ENCODE measurements around the gene TSPAN2. TPM values are rescaled to one million over a fixed set of nuclear protein-coding genes. Genes with fewer than 3 reads are reported as not detected.
A peak's percentile ranks its signal among the peaks of the same experiment; 100 is the strongest.

The TSPAN2 gene
- total RNA-seq, 2 donors from 2014 or later, result 11.1 to 17.4 TPM

DNA sequence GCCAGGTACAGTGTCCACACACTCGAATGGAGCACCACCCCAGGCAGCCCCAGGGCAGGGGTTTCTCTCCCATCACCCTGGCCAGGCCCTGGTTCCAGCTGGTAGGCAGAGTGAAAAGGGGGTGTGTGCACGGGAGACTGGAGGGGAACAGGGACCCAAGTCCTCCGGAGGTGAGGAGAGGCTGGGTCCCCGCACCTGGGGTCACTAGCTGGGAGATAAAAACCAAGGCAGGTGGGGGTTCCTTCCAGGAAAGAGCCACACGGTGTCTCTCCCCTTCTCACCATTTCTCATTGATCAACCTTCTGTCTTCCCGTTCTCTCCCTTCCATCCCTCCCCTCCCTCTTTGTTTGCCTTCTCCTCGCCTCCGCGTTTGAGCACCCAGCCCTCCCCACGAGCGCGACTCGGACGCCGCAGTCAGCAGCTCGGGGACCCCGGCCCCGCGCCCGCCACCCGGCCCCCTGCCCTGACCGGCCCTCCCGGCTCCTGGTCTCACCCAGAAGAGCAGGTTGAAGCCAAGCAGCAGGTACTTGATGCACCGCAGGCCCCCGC is 358 bp downstream of the TSPAN2 start:
- no peak for DNase-seq (ENCODE audit: low spot score)
- Histone ChIP-seq H3K9me3 (no peaks in the 10 kb centered on the region), H3K4me3 (peak overlapping the region; percentile 61 to 79), H3K27me3 (no peaks in the 10 kb centered on the region), H3K27ac (peak overlapping the region; percentile 82 to 94), H3K4me1 (peaks cover 0 to 46% of the 10 kb centered on the region in 2 donors), H3K36me3 (no peaks in the 10 kb centered on the region)
- TF ChIP-seq, protein P1, sequence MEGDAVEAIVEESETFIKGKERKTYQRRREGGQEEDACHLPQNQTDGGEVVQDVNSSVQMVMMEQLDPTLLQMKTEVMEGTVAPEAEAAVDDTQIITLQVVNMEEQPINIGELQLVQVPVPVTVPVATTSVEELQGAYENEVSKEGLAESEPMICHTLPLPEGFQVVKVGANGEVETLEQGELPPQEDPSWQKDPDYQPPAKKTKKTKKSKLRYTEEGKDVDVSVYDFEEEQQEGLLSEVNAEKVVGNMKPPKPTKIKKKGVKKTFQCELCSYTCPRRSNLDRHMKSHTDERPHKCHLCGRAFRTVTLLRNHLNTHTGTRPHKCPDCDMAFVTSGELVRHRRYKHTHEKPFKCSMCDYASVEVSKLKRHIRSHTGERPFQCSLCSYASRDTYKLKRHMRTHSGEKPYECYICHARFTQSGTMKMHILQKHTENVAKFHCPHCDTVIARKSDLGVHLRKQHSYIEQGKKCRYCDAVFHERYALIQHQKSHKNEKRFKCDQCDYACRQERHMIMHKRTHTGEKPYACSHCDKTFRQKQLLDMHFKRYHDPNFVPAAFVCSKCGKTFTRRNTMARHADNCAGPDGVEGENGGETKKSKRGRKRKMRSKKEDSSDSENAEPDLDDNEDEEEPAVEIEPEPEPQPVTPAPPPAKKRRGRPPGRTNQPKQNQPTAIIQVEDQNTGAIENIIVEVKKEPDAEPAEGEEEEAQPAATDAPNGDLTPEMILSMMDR (IDR thresholded peaks at IDR 0.05), result no peak

DNA sequence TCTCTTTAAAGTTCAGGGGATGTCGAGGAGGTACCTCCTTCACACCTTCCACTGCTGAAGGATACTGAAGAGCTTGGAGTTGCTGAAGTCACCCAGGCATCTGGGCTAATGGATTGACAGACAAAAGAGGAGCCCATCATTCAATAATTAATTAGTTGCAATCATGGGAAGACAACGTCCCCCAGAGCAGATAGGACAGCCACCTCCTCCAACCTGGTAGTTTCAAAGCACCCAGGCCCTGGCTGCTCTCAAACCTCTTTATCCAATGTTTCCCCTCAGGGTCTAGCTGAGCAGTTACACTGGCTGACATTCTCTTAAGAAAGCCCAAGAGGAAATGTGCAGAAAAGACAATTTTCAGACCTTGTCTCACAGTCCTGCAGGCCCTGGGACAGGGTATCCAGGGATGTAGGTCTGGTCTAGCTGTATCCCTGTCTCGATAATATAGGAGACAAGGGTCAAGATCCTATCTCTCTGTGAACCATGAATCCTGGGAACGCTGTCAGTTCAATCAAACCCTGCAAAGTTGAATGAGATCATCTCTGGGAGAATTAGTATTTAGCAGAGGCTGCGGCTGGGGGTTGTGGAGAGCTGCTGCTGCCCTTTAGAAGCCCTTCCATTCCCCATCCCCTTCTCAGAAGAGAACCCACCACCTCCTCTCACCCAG is 1.1 kb downstream of the TSPAN2 start:
- no peaks in the 10 kb centered on the region for H3K9me3 ChIP-seq
- H3K27me3 ChIP-seq, result no peaks in the 10 kb centered on the region
- peaks cover 0 to 53% of the 10 kb centered on the region in 2 donors for H3K4me1 ChIP-seq
- H3K36me3 ChIP-seq, result no peaks in the 10 kb centered on the region
- H3K27ac ChIP-seq, result peak overlapping the region; percentile 82 to 94
- peak overlapping the region; percentile 61 to 79 for H3K4me3 ChIP-seq
- TF ChIP-seq, protein P1 (IDR thresholded peaks at IDR 0.05), result no peak
- no peak for DNase-seq (ENCODE audit: low spot score)

DNA sequence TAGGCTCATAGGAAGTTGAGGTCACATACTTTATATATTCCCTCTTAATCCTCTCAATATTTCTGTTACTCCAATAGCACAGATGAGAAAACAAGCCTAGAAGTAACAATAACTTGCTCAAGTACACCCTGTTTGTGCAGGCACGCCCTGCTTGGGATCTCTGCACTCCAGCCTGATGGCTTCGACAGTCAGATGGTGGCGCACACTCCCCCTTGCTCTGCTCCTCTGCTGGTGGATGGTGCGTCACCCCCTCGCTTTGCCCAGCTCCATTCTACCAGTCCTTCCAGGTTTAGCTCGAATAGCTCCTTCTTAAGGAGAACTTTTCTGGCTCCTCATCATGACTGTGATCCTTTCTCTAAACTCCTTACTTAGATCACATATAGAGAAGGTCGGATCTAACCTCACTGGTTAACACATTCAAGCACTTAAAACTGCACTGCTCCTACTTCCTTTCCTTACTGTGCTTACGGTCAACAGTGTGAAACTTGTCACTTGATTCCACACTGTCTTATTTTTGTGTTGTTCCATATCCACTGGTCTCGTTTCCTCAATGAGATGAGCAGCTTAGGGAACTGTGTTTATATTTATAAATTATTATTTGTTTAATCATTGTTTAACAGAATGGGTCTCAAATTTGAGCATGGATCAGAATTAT is 3.0 kb downstream of the TSPAN2 start:
- DNase-seq (ENCODE audit: low spot score), result no peak
- peak overlapping the region; percentile 64 to 72 for H3K27ac ChIP-seq
- TF ChIP-seq, protein P1 (IDR thresholded peaks at IDR 0.05), result no peak
- H3K36me3 ChIP-seq, result no peaks in the 10 kb centered on the region
- no peaks in the 10 kb centered on the region for H3K27me3 ChIP-seq
- H3K9me3 ChIP-seq, result no peaks in the 10 kb centered on the region
- peaks cover 0 to 62% of the 10 kb centered on the region in 2 donors for H3K4me1 ChIP-seq
- no peak overlapping the region for H3K4me3 ChIP-seq

DNA sequence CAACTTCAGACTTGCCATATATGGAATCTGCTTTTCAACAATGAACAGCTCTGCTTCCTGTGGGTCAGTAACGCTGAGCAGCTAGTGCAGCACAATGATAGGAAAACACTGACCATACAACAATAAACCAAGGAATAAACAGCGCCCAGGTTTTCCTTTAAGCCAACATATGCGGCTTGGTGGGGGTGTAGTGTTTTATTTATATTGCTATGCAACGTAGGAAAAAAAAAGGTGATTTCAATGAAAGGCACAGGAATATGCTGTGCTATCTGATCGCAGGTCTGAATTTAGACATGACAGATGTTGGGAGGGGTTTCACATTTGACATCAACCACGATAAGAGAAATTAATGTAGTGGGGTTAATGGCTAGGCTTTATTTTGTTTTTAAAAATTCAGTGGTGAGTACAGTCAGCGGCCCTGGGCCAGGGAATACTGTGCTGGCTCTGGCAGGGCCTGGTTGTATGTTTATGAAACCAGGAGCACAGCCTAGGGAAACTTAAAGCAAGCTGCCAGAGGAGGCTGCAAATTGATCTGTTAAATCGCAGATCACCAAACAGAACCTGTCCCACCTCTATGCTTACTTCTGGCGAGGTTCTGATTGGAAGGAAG is 4.3 kb downstream of the TSPAN2 start:
- H3K36me3 ChIP-seq, result no peaks in the 10 kb centered on the region
- H3K4me3 ChIP-seq, result no peak overlapping the region
- TF ChIP-seq, protein P1 (IDR thresholded peaks at IDR 0.05), result no peak
- DNase-seq (ENCODE audit: low spot score), result no peak
- no peaks in the 10 kb centered on the region for H3K9me3 ChIP-seq
- peak overlapping the region; percentile 64 to 72 for H3K27ac ChIP-seq
- H3K27me3 ChIP-seq, result no peaks in the 10 kb centered on the region
- peaks cover 0 to 61% of the 10 kb centered on the region in 2 donors for H3K4me1 ChIP-seq

DNA sequence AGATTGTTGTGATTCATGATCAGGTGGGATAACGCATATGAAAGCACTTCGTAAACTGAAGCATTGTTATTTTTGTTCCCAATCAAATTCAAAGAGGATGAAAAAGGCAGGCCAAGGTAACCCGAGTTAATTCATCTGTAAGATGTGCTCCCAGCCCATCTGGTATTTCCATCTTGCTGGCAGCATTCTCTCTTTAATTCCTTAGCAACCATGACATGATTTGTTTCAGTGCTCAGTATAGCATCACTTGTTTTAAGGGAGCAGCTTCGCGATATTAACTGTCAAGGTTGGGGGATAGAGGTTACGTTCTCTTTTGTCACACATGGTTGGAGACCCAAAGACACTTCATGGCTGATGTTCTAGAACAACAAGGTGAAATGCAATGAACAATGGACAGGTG is 6.4 kb downstream of the TSPAN2 start:
- Histone ChIP-seq H3K36me3 (no peaks in the 10 kb centered on the region), H3K4me1 (peaks cover 0 to 49% of the 10 kb centered on the region in 2 donors), H3K27ac (peak overlapping the region in 1 of 2 donors; percentile 16), H3K9me3 (no peaks in the 10 kb centered on the region), H3K27me3 (no peaks in the 10 kb centered on the region), H3K4me3 (no peak overlapping the region)
- no peak for DNase-seq (ENCODE audit: low spot score)
- TF ChIP-seq, protein P1 (IDR thresholded peaks at IDR 0.05), result no peak
